ENCODE data around the gene MCC.
A peak's percentile ranks its signal among the peaks of the same experiment; 100 is the strongest.

The MCC gene

GRCh38 chr5:113294311-113295110 lies 193.7 kb downstream of the MCC start:
- TF ChIP-seq POLR2AphosphoS5 (IDR thresholded peaks at IDR 0.05; ENCODE audit: low read depth, low read length) (peak; percentile 91), SIN3A (IDR thresholded peaks at IDR 0.05; ENCODE audit: borderline replicate concordance, insufficient read depth, low read length) (peak; percentile 97; the same call in 1 of the 2 replicates), TAF1 (IDR thresholded peaks at IDR 0.05; ENCODE audit: borderline replicate concordance, insufficient read depth, low read length) (peak; percentile 95), FOXP2 (optimal IDR thresholded peaks at IDR 0.05; ENCODE audit: borderline replicate concordance, extremely low read depth, extremely low read length, insufficient read depth) (no peak)
- TF ChIP-seq, protein P1, sequence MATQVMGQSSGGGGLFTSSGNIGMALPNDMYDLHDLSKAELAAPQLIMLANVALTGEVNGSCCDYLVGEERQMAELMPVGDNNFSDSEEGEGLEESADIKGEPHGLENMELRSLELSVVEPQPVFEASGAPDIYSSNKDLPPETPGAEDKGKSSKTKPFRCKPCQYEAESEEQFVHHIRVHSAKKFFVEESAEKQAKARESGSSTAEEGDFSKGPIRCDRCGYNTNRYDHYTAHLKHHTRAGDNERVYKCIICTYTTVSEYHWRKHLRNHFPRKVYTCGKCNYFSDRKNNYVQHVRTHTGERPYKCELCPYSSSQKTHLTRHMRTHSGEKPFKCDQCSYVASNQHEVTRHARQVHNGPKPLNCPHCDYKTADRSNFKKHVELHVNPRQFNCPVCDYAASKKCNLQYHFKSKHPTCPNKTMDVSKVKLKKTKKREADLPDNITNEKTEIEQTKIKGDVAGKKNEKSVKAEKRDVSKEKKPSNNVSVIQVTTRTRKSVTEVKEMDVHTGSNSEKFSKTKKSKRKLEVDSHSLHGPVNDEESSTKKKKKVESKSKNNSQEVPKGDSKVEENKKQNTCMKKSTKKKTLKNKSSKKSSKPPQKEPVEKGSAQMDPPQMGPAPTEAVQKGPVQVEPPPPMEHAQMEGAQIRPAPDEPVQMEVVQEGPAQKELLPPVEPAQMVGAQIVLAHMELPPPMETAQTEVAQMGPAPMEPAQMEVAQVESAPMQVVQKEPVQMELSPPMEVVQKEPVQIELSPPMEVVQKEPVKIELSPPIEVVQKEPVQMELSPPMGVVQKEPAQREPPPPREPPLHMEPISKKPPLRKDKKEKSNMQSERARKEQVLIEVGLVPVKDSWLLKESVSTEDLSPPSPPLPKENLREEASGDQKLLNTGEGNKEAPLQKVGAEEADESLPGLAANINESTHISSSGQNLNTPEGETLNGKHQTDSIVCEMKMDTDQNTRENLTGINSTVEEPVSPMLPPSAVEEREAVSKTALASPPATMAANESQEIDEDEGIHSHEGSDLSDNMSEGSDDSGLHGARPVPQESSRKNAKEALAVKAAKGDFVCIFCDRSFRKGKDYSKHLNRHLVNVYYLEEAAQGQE (IDR thresholded peaks at IDR 0.05; ENCODE audit: insufficient read depth in 1 of 2, low read depth in 2 of 2, low read length in 2 of 2), result peak; percentile 30 to 47; a peak in 1 of 4 replicates

GRCh38 chr5:113293975-113294310 lies 194.3 kb downstream of the MCC start:
- 0 out of 2 replicates have a peak, but pooled peaks have one; percentile 27 for TF ChIP-seq TAF1 (IDR thresholded peaks at IDR 0.05; ENCODE audit: borderline replicate concordance, insufficient read depth, low read length)
- no peak for TF ChIP-seq POLR2AphosphoS5 (IDR thresholded peaks at IDR 0.05; ENCODE audit: low read depth, low read length)

DNA sequence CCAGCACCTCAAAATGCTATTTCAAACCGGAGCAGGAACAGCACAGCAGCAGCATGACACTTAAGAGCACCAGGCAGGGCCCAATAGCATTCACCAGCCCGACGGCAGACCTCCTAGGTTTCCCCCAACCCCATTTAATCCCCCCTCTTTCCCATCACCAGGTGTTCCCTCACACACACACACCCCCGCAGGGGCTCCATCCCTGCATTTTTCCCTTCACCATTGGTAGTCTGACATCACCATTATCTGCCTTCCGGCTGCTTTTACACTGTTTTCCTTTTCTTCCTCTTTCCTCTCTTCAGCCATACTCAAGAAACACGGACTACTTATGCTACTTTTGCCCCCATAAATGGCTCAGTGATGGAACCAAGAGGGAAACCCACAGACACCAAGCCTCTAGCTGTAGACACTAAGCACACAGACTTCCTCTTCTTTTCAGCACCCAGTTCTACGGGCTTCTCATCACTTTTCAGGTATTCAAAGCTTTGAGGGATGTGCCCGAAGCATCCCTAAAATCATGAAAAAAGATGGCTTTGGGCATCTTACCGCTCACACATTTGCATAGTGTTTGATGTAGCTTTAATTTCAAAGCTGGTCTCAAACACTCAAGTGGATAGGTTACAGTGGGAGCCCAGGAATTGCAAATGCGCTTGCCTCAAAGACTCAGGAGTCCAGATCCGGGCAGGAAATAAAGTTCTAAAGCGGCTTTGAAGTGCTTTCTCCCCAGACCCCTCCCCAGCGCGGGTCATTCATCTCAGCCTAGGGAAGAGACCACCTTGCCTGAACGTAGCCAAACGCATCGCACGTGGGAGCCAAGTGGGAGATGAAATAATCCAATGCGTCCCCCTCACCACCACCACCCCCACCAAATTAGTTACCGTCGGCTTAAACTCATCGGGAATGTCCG lies 194.9 kb downstream of the MCC start:
- no peak for TF ChIP-seq FOXP2 (optimal IDR thresholded peaks at IDR 0.05; ENCODE audit: borderline replicate concordance, extremely low read depth, extremely low read length, insufficient read depth)
- no peak for TF ChIP-seq POLR2AphosphoS5 (IDR thresholded peaks at IDR 0.05; ENCODE audit: low read depth, low read length)
- 0 out of 2 replicates have a peak, but pooled peaks have one; percentile 83 for TF ChIP-seq SIN3A (IDR thresholded peaks at IDR 0.05; ENCODE audit: borderline replicate concordance, insufficient read depth, low read length)
- TF ChIP-seq, protein P1 (IDR thresholded peaks at IDR 0.05; ENCODE audit: insufficient read depth in 1 of 2, low read depth in 2 of 2, low read length in 2 of 2), result no peak
- 0 out of 2 replicates have a peak, but pooled peaks have one; percentile 1 for TF ChIP-seq TAF1 (IDR thresholded peaks at IDR 0.05; ENCODE audit: borderline replicate concordance, insufficient read depth, low read length)

DNA sequence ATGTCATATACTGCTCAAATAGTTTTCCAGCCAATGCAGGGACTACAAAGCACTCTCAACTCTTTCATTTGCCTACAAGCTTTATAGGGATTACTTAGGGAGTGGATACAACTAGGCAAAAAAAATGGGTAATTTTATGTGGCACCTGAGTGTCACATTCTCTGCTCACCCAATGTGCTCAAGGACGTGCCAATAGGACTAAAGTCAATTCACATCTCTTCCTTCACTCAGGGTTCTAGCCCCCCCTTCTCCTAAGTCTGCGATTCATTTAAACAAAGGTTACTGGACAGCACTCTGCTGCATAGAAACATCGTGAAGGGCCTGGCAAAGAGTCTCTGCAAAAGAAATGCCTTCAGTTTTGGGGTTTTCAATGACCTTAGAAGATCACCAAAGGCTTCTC lies 195.8 kb downstream of the MCC start:
- TF ChIP-seq SIN3A (IDR thresholded peaks at IDR 0.05; ENCODE audit: borderline replicate concordance, insufficient read depth, low read length), result no peak
- TF ChIP-seq TAF1 (IDR thresholded peaks at IDR 0.05; ENCODE audit: borderline replicate concordance, insufficient read depth, low read length), result no peak
- peak; percentile 19; the same call in 1 of the 2 replicates for TF ChIP-seq POLR2AphosphoS5 (IDR thresholded peaks at IDR 0.05; ENCODE audit: low read depth, low read length)
- no peak for TF ChIP-seq FOXP2 (optimal IDR thresholded peaks at IDR 0.05; ENCODE audit: borderline replicate concordance, extremely low read depth, extremely low read length, insufficient read depth)
- TF ChIP-seq, protein P1 (IDR thresholded peaks at IDR 0.05; ENCODE audit: insufficient read depth in 1 of 2, low read depth in 2 of 2, low read length in 2 of 2), result peak in 1 of 2 experiments; percentile 65; a peak in 1 of 4 replicates

- TF ChIP-seq SIN3A (IDR thresholded peaks at IDR 0.05; ENCODE audit: borderline replicate concordance, insufficient read depth, low read length) (no peak), FOXP2 (optimal IDR thresholded peaks at IDR 0.05; ENCODE audit: borderline replicate concordance, extremely low read depth, extremely low read length, insufficient read depth) (no peak), TAF1 (IDR thresholded peaks at IDR 0.05; ENCODE audit: borderline replicate concordance, insufficient read depth, low read length) (no peak), POLR2AphosphoS5 (IDR thresholded peaks at IDR 0.05; ENCODE audit: low read depth, low read length) (no peak)
- TF ChIP-seq, protein P1 (IDR thresholded peaks at IDR 0.05; ENCODE audit: insufficient read depth in 1 of 2, low read depth in 2 of 2, low read length in 2 of 2), result no peak
These were observed 204.7 kb downstream of the MCC start for GRCh38 chr5:113283558-113283957.
